ENCODE data around the gene PLCL1.

The PLCL1 gene

DNA sequence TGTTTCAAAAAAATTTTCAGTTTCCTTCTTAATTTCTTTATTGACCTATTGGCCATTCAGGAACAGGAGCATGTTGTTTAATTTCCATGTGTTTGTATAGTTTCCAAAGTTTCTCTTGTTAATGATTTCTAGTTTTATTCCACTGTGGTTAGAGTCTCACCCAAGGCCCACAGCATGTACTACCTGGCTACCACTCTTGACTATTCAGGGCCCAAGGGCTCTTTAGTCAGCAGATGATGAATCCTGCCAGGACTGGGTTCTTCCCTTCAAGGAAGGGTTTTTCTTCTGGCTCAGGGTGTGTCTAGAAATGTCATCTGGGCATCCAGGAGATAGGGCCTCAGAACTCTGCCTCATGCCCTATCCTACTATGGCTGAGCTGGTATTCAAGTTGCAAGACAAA is 161.4 kb downstream of the PLCL1 start:
- DNase-seq (ENCODE audit: low spot score) = no peak
- TF ChIP-seq, protein P1, sequence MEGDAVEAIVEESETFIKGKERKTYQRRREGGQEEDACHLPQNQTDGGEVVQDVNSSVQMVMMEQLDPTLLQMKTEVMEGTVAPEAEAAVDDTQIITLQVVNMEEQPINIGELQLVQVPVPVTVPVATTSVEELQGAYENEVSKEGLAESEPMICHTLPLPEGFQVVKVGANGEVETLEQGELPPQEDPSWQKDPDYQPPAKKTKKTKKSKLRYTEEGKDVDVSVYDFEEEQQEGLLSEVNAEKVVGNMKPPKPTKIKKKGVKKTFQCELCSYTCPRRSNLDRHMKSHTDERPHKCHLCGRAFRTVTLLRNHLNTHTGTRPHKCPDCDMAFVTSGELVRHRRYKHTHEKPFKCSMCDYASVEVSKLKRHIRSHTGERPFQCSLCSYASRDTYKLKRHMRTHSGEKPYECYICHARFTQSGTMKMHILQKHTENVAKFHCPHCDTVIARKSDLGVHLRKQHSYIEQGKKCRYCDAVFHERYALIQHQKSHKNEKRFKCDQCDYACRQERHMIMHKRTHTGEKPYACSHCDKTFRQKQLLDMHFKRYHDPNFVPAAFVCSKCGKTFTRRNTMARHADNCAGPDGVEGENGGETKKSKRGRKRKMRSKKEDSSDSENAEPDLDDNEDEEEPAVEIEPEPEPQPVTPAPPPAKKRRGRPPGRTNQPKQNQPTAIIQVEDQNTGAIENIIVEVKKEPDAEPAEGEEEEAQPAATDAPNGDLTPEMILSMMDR (IDR thresholded peaks at IDR 0.05; ENCODE audit: borderline replicate concordance, control extremely low read depth, extremely low read depth, insufficient read depth, missing control alignments) = no peak
- in situ Hi-C loops (cut with MboI; ENCODE audit: low sequenced_read_pairs, unreplicated experiment) = no loop called here

DNA sequence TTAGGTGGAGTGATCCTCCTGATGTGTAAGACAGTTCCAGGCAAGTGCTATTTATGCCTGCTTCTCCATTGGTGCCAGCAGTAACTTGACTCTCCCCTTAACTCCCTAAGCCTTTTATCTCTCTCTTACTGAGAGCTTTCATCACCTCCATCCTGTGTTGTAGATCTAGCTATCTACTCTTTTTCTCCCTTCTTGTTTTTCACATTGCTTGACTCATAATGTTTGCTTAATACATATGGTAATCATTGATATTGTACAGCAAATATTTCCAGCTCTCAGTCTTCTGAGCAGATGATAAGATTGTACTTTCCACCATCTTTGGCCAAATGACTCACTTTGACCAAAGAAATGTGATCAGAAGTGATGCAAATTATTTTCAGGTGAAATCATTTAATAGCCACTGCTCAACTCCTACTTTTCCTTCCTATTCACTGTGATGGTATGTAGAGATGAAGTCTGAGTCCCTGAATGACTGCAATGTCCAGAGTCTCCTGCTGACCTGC is 165.0 kb downstream of the PLCL1 start:
- TF ChIP-seq, protein P1 (IDR thresholded peaks at IDR 0.05; ENCODE audit: borderline replicate concordance, control extremely low read depth, extremely low read depth, insufficient read depth, missing control alignments) = no peak
- no peak for DNase-seq (ENCODE audit: low spot score)
- in situ Hi-C loops (cut with MboI; ENCODE audit: low sequenced_read_pairs, unreplicated experiment) = no loop called here

DNA sequence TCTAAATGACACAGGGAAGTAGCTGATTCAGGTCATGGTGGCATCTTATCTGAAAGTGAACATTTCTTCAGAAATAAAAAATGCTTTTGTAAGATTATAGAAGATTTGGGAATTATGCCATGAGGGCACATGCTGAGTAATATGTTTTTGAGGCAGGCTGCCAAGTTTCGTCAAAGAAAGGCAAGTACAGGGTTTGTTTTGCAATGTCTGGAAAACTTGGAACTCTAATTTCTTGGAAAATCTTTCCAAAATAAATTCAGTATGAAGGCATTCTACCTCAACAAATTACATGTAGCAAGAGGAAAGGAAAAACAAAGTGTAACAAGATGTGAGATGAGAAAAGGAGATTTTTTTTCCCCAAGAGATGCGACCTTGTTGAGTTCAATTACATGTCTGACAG is 167.7 kb downstream of the PLCL1 start:
- no peak for DNase-seq (ENCODE audit: low spot score)

DNA sequence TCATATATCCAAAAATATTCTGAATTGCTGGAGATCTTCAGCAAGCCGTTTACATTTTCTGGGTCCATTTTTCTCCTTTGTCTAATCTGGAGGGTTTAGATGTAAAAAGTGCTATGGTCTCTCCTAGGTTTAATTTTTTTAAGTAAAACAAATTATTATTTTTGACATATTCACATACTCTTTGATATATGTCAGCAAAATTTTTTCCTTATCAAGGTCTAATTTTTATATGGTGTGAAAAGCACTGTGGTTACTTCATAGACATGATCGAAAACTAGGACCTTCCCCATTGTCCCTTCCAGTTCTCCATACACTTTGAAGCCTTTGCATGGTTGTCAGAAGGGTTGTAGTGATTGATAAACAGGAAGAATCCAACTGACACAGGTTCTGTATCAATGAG is 168.2 kb downstream of the PLCL1 start:
- DNase-seq (ENCODE audit: low spot score) = no peak
- TF ChIP-seq, protein P1 (IDR thresholded peaks at IDR 0.05; ENCODE audit: borderline replicate concordance, control extremely low read depth, extremely low read depth, insufficient read depth, missing control alignments) = no peak
- in situ Hi-C loops (cut with MboI; ENCODE audit: low sequenced_read_pairs, unreplicated experiment) = no loop called here

More for the DNA sequence above, 167.7 kb downstream of the PLCL1 start:
- TF ChIP-seq, protein P1 (IDR thresholded peaks at IDR 0.05; ENCODE audit: borderline replicate concordance, control extremely low read depth, extremely low read depth, insufficient read depth, missing control alignments) = no peak
- in situ Hi-C loops (cut with MboI; ENCODE audit: low sequenced_read_pairs, unreplicated experiment) = no loop called here

DNA sequence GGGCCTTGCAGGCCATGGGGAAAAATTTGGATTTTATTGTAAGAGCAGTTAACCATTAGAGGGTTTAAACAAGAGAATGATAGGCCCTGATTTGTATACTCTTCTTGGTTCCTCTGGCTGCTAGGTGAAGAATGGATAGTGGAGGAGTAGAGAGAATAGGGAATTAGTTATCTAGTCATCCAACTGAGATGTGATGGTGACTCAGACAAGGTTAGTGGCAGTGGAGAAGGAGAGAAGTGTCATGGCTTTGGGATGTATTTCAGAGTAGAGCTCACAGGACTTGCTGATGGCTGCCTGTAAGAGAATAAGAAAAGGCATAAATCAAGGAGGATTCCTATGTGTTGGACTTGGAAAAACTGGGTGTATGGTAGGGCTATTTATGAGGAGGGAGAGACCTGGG is 169.4 kb downstream of the PLCL1 start:
- DNase-seq (ENCODE audit: low spot score) = no peak
- TF ChIP-seq, protein P1 (IDR thresholded peaks at IDR 0.05; ENCODE audit: borderline replicate concordance, control extremely low read depth, extremely low read depth, insufficient read depth, missing control alignments) = no peak
- in situ Hi-C loops (cut with MboI; ENCODE audit: low sequenced_read_pairs, unreplicated experiment) = no loop called here

DNA sequence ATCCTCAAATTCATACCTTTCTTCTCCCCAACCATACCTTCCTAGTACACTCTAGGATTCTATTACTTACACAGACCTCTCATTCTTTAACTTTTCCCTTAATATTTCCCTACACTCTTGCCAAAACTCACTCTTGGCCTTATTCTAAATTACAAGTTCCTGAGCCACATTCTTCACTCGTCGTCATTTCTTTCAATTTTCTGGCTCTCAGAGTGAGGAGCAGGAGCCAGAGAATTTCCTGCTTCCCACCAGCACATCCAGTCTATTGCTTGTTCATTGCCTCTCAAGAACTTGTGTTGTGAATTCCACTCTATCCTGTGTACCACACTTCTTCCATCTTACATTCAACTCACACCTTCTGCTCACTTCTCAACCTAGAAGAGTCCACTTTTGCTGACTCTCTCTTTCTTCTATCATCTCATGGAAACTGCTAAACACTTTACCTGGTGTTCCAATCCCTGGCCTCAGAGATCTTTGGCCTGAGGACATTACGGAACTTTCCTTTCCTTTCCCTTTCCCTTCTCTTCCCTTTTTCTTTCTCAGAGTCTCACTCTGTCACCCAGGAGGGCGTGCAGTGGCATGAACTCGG is 171.6 kb downstream of the PLCL1 start:
- in situ Hi-C loops (cut with MboI; ENCODE audit: low sequenced_read_pairs, unreplicated experiment) = no loop called here
- DNase-seq (ENCODE audit: low spot score) = no peak

More for the DNA sequence above, 171.6 kb downstream of the PLCL1 start:
- TF ChIP-seq, protein P1 (IDR thresholded peaks at IDR 0.05; ENCODE audit: borderline replicate concordance, control extremely low read depth, extremely low read depth, insufficient read depth, missing control alignments) = no peak

Data from GM13976 (cell line).